B cell (primary cell): ENCODE data around the gene TBATA. TPM values are rescaled to one million over a fixed set of nuclear protein-coding genes. Genes with fewer than 3 reads are reported as not detected.

Experiments used
- ATAC-seq: fragments of 200-7000 bp; cut with Tn5 transposase; one replicate; pipeline ENCODE4 v1.10.0; 2021; ENCODE audit warnings: low read depth, mild to moderate bottlenecking, moderate number of reproducible peaks, moderate library complexity
- CTCF ChIA-PET: fragments of 350-600 bp; sonication (Branson Sonifier 250); formaldehyde crosslinking; loops from one replicate; lab custom pipeline; 2021; ENCODE audit warnings: antibody characterized with exemption, inconsistent platforms; lab: Charles Lee
- POLR2A ChIA-PET: fragments of 350-600 bp; sonication (Branson Sonifier 250); formaldehyde crosslinking; loops from one replicate; lab custom pipeline; 2021; ENCODE audit warnings: antibody characterized with exemption; lab: Charles Lee
- DNase-seq: peaks from one replicate; pipeline ENCODE4 v3.0.0; 2013
- H2AFZ ChIP-seq: 2 replicates; pipeline ENCODE4 v1.6.1; 2012; ENCODE audit warnings: mild to moderate bottlenecking, low read depth, low read length; ENCODE audit not compliant: insufficient read depth, poor library complexity, severe bottlenecking
- H3K27ac ChIP-seq, 2 donors: 1 replicate in 1 of 2; 2 replicates in 1 of 2; pipeline ENCODE4 v1.5.1; 2012 to 2013; ENCODE audit warnings: low read length in 2 of 2, mild to moderate bottlenecking in 2 of 2, moderate library complexity in 1 of 2
- H3K27me3 ChIP-seq, 4 experiments: fragments of 200-600 bp in 1 of 4; sonication (generic) in 1 of 4; replicated peaks in 1 of 4; 1 replicate in 2 of 4; 2 replicates in 2 of 4; pipeline versions ENCODE4 v1.6.1 to v1.7.0; 2013 to 2016; ENCODE audit warnings: low read length in 3 of 4, mild to moderate bottlenecking in 2 of 4, mixed read lengths in 1 of 4, moderate library complexity in 1 of 4; ENCODE audit not compliant: insufficient read depth in 4 of 4, control insufficient read depth in 3 of 4; ENCODE audit errors: control extremely low read depth in 1 of 4
- H3K36me3 ChIP-seq, 2 experiments: replicated peaks in 1 of 2; 1 replicate in 1 of 2; 2 replicates in 1 of 2; pipeline versions ENCODE4 v1.6.1 to v1.7.1; 2013; ENCODE audit warnings: low read length in 1 of 2; ENCODE audit not compliant: insufficient read depth in 2 of 2, control insufficient read depth in 1 of 2; ENCODE audit errors: control extremely low read depth in 1 of 2, extremely low read depth in 1 of 2
- H3K4me1 ChIP-seq, 2 donors: fragments of 200-600 bp in 1 of 2; sonication (generic) in 1 of 2; 1 replicate in 1 of 2; 2 replicates in 1 of 2; pipeline versions ENCODE4 v1.5.1 to v1.6.1; 2013 to 2017; ENCODE audit warnings: low read length in 2 of 2; ENCODE audit not compliant: control insufficient read depth in 2 of 2, insufficient read depth in 2 of 2
- H3K4me2 ChIP-seq: replicated peaks from 2 replicates; pipeline ENCODE3; 2012; ENCODE audit warnings: mild to moderate bottlenecking, low read depth, low read length; ENCODE audit not compliant: poor library complexity, severe bottlenecking
- H3K4me3 ChIP-seq, 5 experiments: fragments of 200-600 bp in 1 of 5; sonication (generic) in 1 of 5; 1 replicate in 3 of 5; 2 replicates in 2 of 5; pipeline versions ENCODE4 v1.5.1 to v1.7.0; 2011 to 2016; ENCODE audit warnings: low read length in 4 of 5, mild to moderate bottlenecking in 4 of 5, low read depth in 2 of 5, control low read depth in 1 of 5, moderate library complexity in 1 of 5; ENCODE audit not compliant: insufficient read depth in 1 of 5; ENCODE audit errors: control extremely low read depth in 1 of 5, extremely low read depth in 1 of 5
- H3K79me2 ChIP-seq: fragments of 200-600 bp; sonication (generic); one replicate; pipeline ENCODE4 v1.6.0; 2016; ENCODE audit warnings: low read length; ENCODE audit not compliant: control insufficient read depth, insufficient read depth
- H3K9ac ChIP-seq: fragments of 200-600 bp; sonication (generic); 2 replicates; pipeline ENCODE4 v1.6.1; 2017; ENCODE audit warnings: mild to moderate bottlenecking, low read length, moderate library complexity
- H3K9me3 ChIP-seq, 3 donors: one replicate each; pipeline versions ENCODE4 v1.6.1 to v1.7.1; 2013; ENCODE audit warnings: low read length in 2 of 3; ENCODE audit not compliant: control insufficient read depth in 2 of 3, insufficient read depth in 1 of 3; ENCODE audit errors: control extremely low read depth in 1 of 3
- H4K20me1 ChIP-seq: 2 replicates; pipeline ENCODE4 v1.6.0; 2012; ENCODE audit warnings: mild to moderate bottlenecking, low read length; ENCODE audit not compliant: insufficient read depth, control insufficient read depth, poor library complexity, severe bottlenecking
- H3K27ac Mint-ChIP-seq: one replicate; pipeline ENCODE4 v1.8.0; 2021; ENCODE audit warnings: mixed read lengths
- H3K27me3 Mint-ChIP-seq: one replicate; pipeline ENCODE4 v1.8.0; 2021; ENCODE audit warnings: mixed read lengths
- H3K4me1 Mint-ChIP-seq: one replicate; pipeline ENCODE4 v1.8.0; 2021; ENCODE audit warnings: mixed read lengths
- H3K4me3 Mint-ChIP-seq: one replicate; pipeline ENCODE4 v1.8.0; 2021; ENCODE audit warnings: mixed read lengths
- H3K9me3 Mint-ChIP-seq: one replicate; pipeline ENCODE4 v1.8.0; 2022; ENCODE audit warnings: mixed read lengths; ENCODE audit not compliant: insufficient read depth
- EZH2 ChIP-seq: IDR thresholded peaks from 2 replicates; pipeline ENCODE4 v1.6.1; 2012; ENCODE audit warnings: borderline replicate concordance, low read depth, mild to moderate bottlenecking, moderate library complexity, low read length; ENCODE audit not compliant: insufficient read depth, poor library complexity, severe bottlenecking
- WGBS: methylation state at CpG from one replicate; pipeline ENCODE4 v1.1.5; 2013; ENCODE audit warnings: missing lambda C conversion rate; ENCODE audit not compliant: insufficient coverage; 5-methylcytosine and 5-hydroxymethylcytosine counted together
- intact Hi-C: fragments of 100-400 bp; cut with micrococcal nuclease; formaldehyde crosslinking; loops from one replicate; pipeline ENCODE4 v1.10.0; 2022
- polyA plus RNA-seq: library from polyadenylated mRNA; depleted of rRNA; stranded (reverse); fragments of >200 nt; gene quantifications from 2 replicates; pipeline ENCODE4 v1.2.3, GENCODE V29; 2012
- total RNA-seq, 2 donors: library from RNA; stranded (reverse); fragments of 120-200 nt in 1 of 2; gene quantifications; 1 replicate in 1 of 2; 2 replicates in 1 of 2; pipeline versions ENCODE4 v1.2.3 to v1.2.4, GENCODE V29; 2013 to 2022
- TF ChIP-seq, protein P1 (sequence below): fragments of 200-600 bp; IDR thresholded peaks from one replicate; pipeline ENCODE4 v1.8.0; 2022; ENCODE audit warnings: antibody characterized with exemption, mild to moderate bottlenecking

TBATA gene
- total and polyA plus RNA-seq, 2 donors (not counting 1 experiment from before 2014, with no cell fraction given) = not detected

DNA sequence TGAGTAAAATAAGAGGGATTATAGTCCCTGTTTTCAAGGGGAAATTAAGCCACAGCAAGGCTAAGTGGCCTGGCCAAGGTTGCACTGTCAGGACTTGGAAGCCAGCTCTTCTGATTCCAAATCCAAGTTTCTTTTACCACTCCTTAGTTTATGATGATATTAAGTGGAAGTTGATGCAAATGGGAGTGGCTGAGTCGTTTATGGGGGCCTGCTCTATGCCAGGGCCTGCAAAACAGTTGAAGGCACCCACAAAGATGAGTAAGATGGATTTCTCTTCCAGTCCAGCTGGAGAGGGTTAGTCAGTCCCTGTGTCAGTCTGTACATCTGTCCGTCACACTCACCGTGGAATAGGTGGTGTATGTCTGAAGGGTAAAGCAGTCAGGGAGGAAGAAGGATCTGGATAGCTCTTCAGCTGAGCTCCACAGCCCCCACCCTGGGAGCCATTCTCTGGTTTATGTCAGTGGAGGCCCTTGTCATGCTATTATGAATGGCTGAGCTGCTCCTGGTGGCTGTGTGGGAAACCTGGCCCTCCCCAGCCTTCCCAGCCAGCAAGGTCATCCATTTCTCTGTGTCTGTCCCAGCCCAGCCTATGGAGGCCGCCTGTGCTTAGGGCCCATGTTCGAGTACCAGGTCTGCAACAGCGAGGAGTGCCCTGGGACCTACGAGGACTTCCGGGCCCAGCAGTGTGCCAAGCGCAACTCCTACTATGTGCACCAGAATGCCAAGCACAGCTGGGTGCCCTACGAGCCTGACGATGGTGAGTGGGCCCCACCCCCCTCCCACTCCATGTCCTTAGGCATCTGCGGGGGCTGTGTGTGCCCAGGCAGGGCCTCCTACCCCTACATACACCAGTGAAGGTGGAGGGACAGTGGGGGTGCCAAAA, 44.5 kb downstream of the TBATA start:
- intact Hi-C loops = no loop called here
- 84% methylated on average over 9 of the region's 12 CpGs for WGBS
- H3K27me3 Mint-ChIP-seq = peaks cover 8% of the 10 kb centered on the region
- Histone ChIP-seq H3K4me3 (no peak overlapping the region), H3K9ac (no peak overlapping the region), H3K4me2 (no peak overlapping the region), H4K20me1 (no peaks in the 10 kb centered on the region), H2AFZ (no peak overlapping the region), H3K9me3 (no peaks in the 10 kb centered on the region), H3K36me3 (no peaks in the 10 kb centered on the region), H3K79me2 (no peaks in the 10 kb centered on the region), H3K27me3 (no peaks in the 10 kb centered on the region), H3K4me1 (no peaks in the 10 kb centered on the region), H3K27ac (no peak overlapping the region)
- DNase-seq (no peak), ATAC-seq (no peak)
- POLR2A ChIA-PET = no interaction called here
- no peaks in the 10 kb centered on the region for H3K4me1 Mint-ChIP-seq
- TF ChIP-seq EZH2 = no peak
- TF ChIP-seq, protein P1, sequence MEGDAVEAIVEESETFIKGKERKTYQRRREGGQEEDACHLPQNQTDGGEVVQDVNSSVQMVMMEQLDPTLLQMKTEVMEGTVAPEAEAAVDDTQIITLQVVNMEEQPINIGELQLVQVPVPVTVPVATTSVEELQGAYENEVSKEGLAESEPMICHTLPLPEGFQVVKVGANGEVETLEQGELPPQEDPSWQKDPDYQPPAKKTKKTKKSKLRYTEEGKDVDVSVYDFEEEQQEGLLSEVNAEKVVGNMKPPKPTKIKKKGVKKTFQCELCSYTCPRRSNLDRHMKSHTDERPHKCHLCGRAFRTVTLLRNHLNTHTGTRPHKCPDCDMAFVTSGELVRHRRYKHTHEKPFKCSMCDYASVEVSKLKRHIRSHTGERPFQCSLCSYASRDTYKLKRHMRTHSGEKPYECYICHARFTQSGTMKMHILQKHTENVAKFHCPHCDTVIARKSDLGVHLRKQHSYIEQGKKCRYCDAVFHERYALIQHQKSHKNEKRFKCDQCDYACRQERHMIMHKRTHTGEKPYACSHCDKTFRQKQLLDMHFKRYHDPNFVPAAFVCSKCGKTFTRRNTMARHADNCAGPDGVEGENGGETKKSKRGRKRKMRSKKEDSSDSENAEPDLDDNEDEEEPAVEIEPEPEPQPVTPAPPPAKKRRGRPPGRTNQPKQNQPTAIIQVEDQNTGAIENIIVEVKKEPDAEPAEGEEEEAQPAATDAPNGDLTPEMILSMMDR = no peak
- no peak overlapping the region for H3K4me3 Mint-ChIP-seq
- CTCF ChIA-PET = no interaction called here
- no peak overlapping the region for H3K27ac Mint-ChIP-seq
- no peaks in the 10 kb centered on the region for H3K9me3 Mint-ChIP-seq

DNA sequence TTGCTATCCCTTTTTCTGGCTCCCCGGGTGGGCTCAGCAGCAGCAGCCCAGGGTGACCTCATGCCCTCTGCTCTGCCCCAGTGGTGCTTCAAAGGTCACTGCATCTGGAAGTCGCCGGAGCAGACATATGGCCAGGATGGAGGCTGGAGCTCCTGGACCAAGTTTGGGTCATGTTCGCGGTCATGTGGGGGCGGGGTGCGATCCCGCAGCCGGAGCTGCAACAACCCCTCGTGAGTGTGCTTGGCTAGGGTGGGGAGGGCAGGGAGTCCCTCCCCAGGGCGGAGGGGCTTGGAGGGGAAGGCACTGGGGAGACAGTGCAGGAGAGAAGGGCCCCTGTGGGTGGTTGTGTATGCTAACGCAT, 46.4 kb downstream of the TBATA start:
- Histone ChIP-seq H3K4me3 (no peak overlapping the region), H3K79me2 (no peaks in the 10 kb centered on the region), H3K9ac (no peak overlapping the region), H3K9me3 (no peaks in the 10 kb centered on the region), H4K20me1 (no peaks in the 10 kb centered on the region), H3K4me2 (no peak overlapping the region), H3K27me3 (no peaks in the 10 kb centered on the region), H3K4me1 (no peaks in the 10 kb centered on the region), H2AFZ (no peak overlapping the region), H3K27ac (no peak overlapping the region), H3K36me3 (no peaks in the 10 kb centered on the region)
- Mint-ChIP-seq H3K4me1 (no peaks in the 10 kb centered on the region), H3K27me3 (peaks cover 8% of the 10 kb centered on the region), H3K9me3 (no peaks in the 10 kb centered on the region), H3K27ac (no peak overlapping the region), H3K4me3 (no peak overlapping the region)
- whole genome bisulfite sequencing = 95% methylated on average over 10 of the region's 12 CpGs
- CTCF ChIA-PET = no interaction called here
- ATAC-seq (no peak), DNase-seq (no peak)
- POLR2A ChIA-PET = no interaction called here
- TF ChIP-seq EZH2 = no peak
- TF ChIP-seq, protein P1 = no peak
- intact Hi-C loops = no loop called here
